Vagina (tissue), 2 donors: ENCODE measurements around the gene MROH2B.

Experiments used
- CTCF ChIP-seq, 3 experiments: fragments of 450-650 bp in 2 of 3; fragments of 200-600 bp in 1 of 3; sonication (generic) in 1 of 3; IDR thresholded peaks; one replicate each; pipeline ENCODE4 v1.5.1; 2017 to 2019; ENCODE audit warnings: antibody characterized with exemption in 3 of 3, mild to moderate bottlenecking in 2 of 3, moderate library complexity in 2 of 3
- POLR2A ChIP-seq, 2 donors: fragments of 450-650 bp; IDR thresholded peaks; one replicate each; pipeline ENCODE4 v1.6.1; 2017; ENCODE audit warnings: antibody characterized with exemption in 2 of 2, mild to moderate bottlenecking in 2 of 2, moderate library complexity in 2 of 2

GRCh38 chr5:41004931-41005330 lies 66.2 kb downstream of the MROH2B start:
- TF ChIP-seq CTCF (IDR thresholded peaks at IDR 0.05) (no peak), POLR2A (IDR thresholded peaks at IDR 0.05) (no peak)
